Fibroblast of skin of left quadriceps (primary cell): ENCODE results near the gene SARNP.

Experiments
- DNase-seq, 2 experiments: peaks; one replicate each; pipeline ENCODE4 v3.0.0-alpha.2; 2013; ENCODE audit warnings: low read depth in 2 of 2

Gene SARNP

DNA sequence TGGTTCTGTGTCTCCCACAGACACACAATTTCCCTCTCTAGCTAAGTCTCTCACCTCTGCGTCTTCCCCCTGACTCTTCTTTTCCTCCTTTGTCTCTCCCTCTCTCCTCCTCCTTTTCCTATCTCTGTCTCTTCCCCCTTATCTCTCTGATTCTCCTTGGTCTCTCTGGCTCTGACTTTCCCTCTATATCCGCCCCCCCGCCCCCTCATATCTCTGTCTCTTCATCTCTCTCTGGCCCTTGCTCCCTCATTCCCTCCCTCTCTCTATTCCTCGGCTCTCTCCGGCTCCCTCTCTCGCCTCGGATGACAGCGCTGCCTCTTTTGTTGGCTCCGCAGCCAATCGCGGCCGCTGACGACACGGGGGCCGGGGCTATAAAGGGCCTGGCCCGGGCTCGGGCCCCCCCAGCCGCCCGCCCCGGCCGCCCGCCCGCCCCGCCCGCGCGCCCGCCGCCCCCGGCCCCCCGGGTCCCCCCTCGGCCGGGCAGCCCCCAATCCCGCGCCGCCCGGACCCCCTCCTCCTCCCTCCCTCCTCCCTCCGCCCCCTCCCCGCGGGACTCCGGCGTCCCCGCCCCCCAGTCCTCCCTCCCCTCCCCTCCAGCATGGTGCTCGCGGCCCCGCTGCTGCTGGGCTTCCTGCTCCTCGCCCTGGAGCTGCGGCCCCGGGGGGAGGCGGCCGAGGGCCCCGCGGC is 74.7 kb downstream of the SARNP start, which contains the start of gene GDF11:
TSS of gene GDF11 (plus strand) at position 404 of the 687 bp plus-strand sequence. CDS start at position 599, 195 bp downstream.
- peak; percentile 57 to 61 for DNase-seq

GRCh38 chr12:55741931-55742680 is 75.4 kb downstream of the SARNP start:
- no peak for DNase-seq

GRCh38 chr12:55739025-55739378 is 78.5 kb downstream of the SARNP start:
- DNase-seq = no peak

DNA sequence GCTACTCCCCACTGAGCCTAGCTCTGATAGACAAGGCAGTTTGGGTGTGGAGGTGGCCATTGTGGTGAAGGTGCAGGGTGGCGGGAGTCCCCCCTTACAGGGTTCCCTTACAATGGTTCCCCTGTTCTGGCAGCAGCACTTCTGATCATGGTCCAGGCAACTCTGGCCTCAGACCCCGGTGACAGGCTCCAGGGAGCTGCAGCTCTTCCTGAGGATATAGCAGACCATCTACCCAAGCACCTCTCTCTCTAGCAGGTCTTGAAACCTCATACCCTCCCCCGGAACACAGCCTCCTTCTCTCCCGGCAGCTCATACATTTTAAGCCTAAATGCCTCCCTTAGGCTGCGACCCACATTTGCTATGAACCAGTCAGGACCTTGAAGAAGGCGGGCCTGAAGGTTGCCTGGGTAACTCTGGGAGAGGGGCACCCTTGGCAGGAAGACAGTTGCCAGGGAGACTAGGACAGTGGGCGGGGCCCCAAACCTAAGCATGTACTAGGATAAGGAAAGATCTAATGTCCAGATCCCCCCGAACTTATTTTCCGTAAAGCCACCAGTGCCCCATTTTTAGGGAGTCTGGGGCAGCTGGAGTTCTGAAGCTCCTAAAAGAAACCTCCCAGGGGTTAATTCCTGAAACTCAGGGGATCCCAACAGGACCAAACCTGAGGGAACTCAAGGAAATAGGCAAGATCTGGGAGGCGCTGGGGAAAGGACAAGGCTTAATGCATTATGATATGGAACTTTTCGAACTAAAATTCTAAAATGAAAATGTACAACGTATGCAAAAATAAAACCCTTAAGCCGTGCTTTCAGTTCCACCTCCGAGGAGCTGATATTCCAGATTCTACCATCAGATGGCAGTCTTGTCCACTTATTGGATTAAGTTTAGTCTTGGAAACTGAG is 79.2 kb downstream of the SARNP start:
- peak; percentile 76 to 78 for DNase-seq

GRCh38 chr12:55737581-55738122 is 79.9 kb downstream of the SARNP start:
- DNase-seq = no peak

DNA sequence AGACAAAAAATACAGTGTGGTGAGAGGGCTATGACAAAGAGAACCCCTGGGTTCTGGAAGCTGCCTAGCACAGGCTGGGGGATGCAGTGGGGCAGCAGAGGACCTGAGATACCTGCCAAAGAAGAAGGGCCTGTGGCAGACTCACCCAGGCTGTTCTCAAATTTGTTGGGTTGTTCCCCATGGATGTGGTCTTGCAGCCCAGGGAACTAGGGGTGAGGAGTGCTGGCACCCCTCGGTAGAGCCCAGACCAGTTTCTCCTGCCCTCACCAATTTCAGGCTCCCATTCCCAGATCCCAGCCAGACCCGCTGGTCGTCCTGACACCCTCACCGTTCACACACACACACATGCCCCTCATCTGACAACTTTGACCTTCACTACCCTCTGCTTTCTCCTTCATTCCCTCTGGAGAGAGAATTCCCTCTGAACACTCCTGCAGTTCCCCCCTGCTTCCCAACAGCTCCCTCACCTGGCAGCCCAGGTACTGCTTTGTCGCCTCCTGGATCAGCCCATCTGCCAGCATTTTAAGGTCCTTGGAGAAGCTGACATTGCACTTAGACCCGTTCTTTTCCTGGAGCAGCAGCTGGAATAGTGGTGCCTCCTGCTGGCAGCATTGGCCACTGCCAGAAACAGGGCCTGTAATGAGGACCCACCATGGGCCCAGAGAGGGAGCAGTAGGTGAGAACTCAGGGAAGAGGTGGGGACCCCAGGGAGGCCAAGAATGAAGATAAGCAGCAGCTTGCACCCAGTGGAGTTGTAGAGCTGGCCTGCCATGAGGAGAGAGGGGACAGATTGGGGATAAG is 80.5 kb downstream of the SARNP start:
- no peak for DNase-seq

DNA sequence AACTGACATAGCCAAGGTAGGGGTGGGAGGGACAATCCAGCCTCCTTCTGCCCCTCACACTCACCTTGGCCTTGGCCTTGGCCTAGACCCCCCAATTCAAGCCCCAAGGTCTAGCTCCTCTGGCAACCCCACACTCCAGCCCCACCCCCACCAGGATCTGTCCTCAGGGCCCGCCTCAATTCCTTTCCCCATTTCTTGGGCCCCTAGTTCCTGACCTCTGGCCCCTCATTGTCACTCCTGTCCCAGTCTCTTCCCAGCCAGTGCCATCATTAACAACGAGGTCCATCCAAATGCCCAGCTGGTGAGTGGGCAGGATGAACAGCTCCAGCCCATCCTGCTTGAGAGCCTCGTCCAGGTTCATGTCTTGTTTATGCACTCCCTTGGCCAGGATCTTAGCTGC is 81.4 kb downstream of the SARNP start:
- DNase-seq = no peak

GRCh38 chr12:55734595-55734994 is 82.9 kb downstream of the SARNP start:
- no peak for DNase-seq

DNA sequence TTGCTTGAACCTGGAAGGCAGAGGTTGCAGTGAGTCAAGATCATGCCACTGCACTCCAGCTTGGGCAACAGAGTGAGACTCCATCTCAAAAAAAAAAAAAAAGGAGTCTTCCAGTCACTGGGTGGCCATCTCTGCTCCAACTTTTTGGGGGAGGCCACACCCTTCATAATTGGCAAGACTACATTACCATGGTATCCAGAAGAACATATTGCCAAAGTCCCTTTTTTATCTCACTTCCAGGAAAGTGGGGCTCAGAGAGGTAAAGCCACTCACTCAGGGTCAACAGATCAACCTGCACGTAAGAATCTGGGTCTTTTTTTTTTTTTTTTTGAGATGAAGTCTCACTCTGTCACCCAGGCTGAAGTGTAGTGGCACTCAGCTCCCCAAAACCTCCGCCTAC is 83.7 kb downstream of the SARNP start:
- no peak for DNase-seq

DNA sequence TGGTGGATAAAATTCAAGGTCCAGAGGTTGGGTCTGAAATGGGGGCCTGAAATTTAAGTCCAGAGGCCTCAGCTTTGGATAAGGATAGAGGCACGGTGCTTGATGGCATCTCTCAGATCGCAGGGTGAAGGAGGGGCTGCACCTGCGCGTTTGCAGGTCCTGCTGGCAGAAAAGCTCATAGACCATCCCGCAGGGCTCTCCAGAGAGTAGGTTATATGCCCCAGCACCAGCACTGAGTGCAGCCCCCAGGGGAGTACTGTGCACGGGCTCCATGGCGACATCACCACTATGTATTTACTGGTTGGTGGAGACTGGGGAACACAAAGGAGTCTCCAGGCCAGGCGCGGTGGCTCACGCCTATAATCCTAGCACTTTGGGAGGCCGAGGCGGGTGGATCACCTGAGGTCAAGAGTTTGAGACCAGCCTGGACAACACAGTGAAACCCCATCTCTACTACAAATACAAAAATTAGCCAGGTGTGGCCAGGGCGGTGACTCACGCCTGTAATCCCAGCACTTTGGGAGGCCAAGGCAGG is 84.4 kb downstream of the SARNP start:
- no peak for DNase-seq

GRCh38 chr12:55732288-55732687 is 85.2 kb downstream of the SARNP start:
- DNase-seq = no peak

- no peak for DNase-seq
Observed at GRCh38 chr12:55729819-55730818, 87.4 kb downstream of the SARNP start.

- DNase-seq = peak; percentile 90 to 91
Observed at GRCh38 chr12:55728939-55729818, 88.3 kb downstream of the SARNP start, which contains the start of gene CD63. CD63 (minus strand) TSS chr12:55729009; CDS start chr12:55728341, 668 bp downstream.

DNA sequence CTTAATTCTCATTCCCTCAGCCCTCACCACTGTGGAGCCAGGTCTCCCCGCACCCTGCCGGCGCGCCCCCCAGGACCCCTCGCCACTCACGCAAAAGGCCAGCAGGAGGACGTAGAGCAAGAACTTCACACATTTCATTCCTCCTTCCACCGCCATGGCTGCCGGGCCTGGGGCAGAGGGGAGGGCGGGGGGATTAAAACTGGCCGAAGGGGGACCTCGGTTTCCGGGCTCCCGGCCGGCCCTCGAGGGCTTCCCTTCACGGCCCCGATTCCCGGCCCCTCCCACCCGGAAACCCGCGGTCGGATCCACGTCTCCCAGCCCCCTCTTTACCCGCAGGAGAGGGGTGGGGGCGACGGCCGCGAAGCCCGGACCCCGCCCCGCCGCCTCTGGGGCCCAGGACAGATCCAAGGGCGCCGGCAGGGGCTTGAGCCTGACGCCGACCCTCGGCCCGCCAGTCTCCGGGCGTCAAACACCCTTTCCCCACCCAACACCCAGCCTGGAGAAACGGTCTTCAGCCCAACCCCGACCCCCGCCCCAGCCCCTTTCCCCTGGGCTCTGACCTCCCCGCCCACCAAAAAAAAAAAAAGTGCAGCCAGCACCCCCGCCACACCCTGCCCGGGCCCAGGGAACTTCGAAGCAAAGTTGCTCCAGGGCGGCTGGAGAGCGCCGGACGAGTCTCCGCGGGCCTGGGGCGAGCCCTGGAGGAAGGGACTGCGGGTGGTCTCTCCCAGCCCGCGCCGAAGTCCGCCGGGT is 89.2 kb downstream of the SARNP start:
- DNase-seq = peak in 1 of 2 experiments; percentile 42

- no peak for DNase-seq
Observed at GRCh38 chr12:55727643-55728185, 89.8 kb downstream of the SARNP start.

DNA sequence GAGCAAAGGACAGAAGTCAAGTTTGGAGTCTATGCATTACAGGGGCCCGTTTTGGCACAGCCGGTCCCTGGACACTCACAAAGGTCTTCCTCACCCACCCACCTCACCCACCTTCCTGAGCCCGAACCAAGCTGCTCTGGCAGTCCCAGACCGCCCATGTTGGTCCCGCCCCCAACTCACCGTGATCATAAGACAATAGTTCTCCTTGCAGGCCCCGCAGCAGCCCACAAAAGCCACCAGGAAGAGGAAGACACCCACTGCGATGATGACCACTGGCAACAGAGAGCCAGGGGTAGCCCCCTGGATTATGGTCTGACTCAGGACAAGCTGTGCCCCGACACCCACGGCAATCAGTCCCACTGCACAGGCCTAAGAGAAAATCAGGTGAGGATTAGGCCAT is 90.6 kb downstream of the SARNP start:
- DNase-seq = no peak

DNA sequence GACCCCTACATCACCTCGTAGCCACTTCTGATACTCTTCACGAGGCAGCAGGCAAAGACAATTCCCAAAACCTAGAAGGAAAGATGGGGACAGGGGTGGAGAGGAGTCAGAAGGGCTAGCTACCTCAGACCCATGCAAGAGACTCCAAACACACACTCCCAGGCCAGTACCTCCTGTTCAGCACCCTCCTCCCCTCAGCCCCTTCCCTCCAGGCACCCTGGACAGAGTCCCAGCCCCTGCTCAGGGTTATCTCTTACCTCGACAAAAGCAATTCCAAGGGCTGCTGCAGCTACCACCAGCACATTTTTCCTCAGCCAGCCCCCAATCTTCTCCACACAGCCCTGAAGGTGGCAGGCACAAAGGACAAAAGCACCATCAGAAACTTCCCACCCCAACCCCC is 92.0 kb downstream of the SARNP start:
- DNase-seq = no peak

DNA sequence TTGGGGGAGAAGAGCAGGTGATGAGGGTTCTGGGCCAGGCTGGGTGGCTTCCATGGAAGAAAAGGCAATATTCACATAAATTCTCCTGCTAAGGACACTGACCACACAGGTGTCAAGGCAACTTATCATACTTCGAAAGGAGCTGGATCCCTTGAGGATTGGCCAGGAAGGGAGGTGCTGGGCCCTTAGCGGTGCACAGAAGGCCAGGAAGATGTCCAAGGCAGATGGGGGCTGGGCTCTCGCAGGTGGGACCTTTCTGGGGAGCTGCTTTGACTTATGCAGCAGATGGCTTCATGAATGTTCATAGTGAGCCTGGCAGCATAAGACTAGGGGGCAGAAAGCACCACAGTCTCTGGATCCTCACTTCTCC is 92.6 kb downstream of the SARNP start:
- DNase-seq = no peak
